Measurements from ENCODE around the gene IFT88. TPM values are rescaled to one million over a fixed set of nuclear protein-coding genes. Genes with fewer than 3 reads are reported as not detected.

IFT88 gene
- total RNA-seq, 1 experiment from 2014 or later = 5.2 TPM

DNA sequence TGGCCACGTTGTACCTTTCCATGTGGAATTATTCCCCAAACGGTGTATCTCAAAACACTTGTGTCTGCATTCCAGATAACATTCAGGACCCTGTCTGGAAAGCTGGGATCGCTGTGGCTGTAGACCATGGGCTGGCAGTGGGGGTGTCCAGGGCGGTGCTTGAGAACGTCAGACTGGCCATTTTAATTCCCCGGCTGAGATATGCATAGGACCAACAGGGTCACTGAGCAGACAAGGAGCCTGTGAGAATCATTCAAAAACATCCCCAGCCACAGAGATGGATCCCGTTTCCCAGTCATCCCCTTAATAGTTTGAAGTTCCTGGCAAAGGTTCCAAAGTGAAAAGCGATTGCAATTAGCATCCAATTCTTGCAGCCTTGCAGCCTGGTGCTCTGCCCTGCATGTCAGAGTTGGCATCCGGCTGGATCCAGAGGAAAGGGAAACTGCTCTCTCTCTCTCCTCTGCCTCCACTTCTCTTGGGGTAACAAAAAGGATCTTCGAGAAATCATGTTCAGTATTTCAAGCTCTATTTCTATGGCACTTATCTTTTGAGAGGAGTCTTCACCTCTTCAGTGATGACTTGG is 41.6 kb downstream of the IFT88 start:
- peaks cover 0 to 11% (median 0%) of the 10 kb centered on the region in 3 experiments; a peak in 1 of 7 replicates for H3K36me3 Mint-ChIP-seq (ENCODE audit: insufficient read depth in 1 of 3, low read depth in 3 of 3)

More for the DNA sequence above, 41.6 kb downstream of the IFT88 start:
- no peak for TF ChIP-seq CTCF (conservative IDR thresholded peaks at IDR 0.05)
- no peak overlapping the region for H3K18ac ChIP-seq (ENCODE audit: insufficient read length, low read depth, low read length)
- no peak overlapping the region for H3K14ac ChIP-seq (ENCODE audit: insufficient read depth, low read length)
- no peak overlapping the region for H2AFZ ChIP-seq (ENCODE audit: low read length)
- no peaks in the 10 kb centered on the region for H3K9me3 Mint-ChIP-seq
- H3K23me2 ChIP-seq (ENCODE audit: insufficient read length, low read depth, low read length, poor library complexity, severe bottlenecking) = no peaks in the 10 kb centered on the region
- H4K8ac ChIP-seq (replicated peaks; ENCODE audit: insufficient read length, low read depth, low read length) = no peak overlapping the region
- H3K27me3 Mint-ChIP-seq (ENCODE audit: low read depth) = no peaks in the 10 kb centered on the region
- H2BK5ac ChIP-seq (ENCODE audit: insufficient read length, low read length) = no peak overlapping the region
- no peaks in the 10 kb centered on the region for H3K79me2 ChIP-seq (ENCODE audit: insufficient read depth, low read length)
- H4K20me1 ChIP-seq (ENCODE audit: control insufficient read depth, insufficient read depth, insufficient read length) = no peaks in the 10 kb centered on the region
- peaks cover 5 to 6% of the 10 kb centered on the region in 2 experiments; a peak in 3 of 4 replicates for H3K4me1 Mint-ChIP-seq
- H3K23ac ChIP-seq (ENCODE audit: insufficient read length, low read depth, low read length) = no peak overlapping the region
- H3K27ac Mint-ChIP-seq = no peak overlapping the region
- no peak overlapping the region for H3K4ac ChIP-seq (ENCODE audit: low read depth, low read length)
- H2BK12ac ChIP-seq (ENCODE audit: insufficient read length, low read depth, low read length) = no peak overlapping the region
- no peak overlapping the region for H3K56ac ChIP-seq (ENCODE audit: insufficient read length, low read depth, low read length)
- no peak overlapping the region for H3K4me3 Mint-ChIP-seq
- no peak overlapping the region for H3T11ph ChIP-seq (ENCODE audit: low read length)
- no CpG with 5 or more reads among the region's 10 CpGs for WGBS (ENCODE audit: extremely low coverage, insufficient read length, low lambda C conversion rate)
- no peak overlapping the region for H2BK120ac ChIP-seq (ENCODE audit: low read depth, low read length, poor library complexity, severe bottlenecking)
- H3K79me1 ChIP-seq (ENCODE audit: insufficient read depth, low read depth, low read length, poor library complexity, severe bottlenecking) = no peaks in the 10 kb centered on the region
- H3K4me1 ChIP-seq (ENCODE audit: insufficient read depth, low read length) = no peaks in the 10 kb centered on the region
- DNase-seq = no peak
- H2BK15ac ChIP-seq (ENCODE audit: low read depth, low read length) = no peak overlapping the region
- H4K91ac ChIP-seq (ENCODE audit: insufficient read length, low read depth, low read length) = no peak overlapping the region
- H3K27ac ChIP-seq (ENCODE audit: insufficient read length, low read depth, low read length) = no peak overlapping the region
- H2BK20ac ChIP-seq (ENCODE audit: low read depth, low read length, poor library complexity, severe bottlenecking) = no peak overlapping the region
- no peak overlapping the region for H2AK5ac ChIP-seq (ENCODE audit: insufficient read length, low read length)
- no peaks in the 10 kb centered on the region for H3K9me3 ChIP-seq (ENCODE audit: control insufficient read depth, low read depth, low read length)
- no peak overlapping the region for H3K9ac ChIP-seq (ENCODE audit: extremely low read depth, insufficient read length, low read length)
- H4K5ac ChIP-seq (ENCODE audit: insufficient read length, low read depth, low read length) = no peak overlapping the region
- H3K27me3 ChIP-seq (ENCODE audit: insufficient read depth, low read length) = no peaks in the 10 kb centered on the region
- H3K4me2 ChIP-seq (ENCODE audit: insufficient read depth, insufficient read length, low read length) = no peak overlapping the region

Data from H9 (cell line).